Measurements from ENCODE around the gene SLC12A2. TPM values are rescaled to one million over a fixed set of nuclear protein-coding genes. Genes with fewer than 3 reads are reported as not detected.

Gene SLC12A2
- total RNA-seq, 4 donors from 2014 or later, result 139 to 255 (median 172) TPM

GRCh38 chr5:128084228-128085167 lies 932 bp downstream of the SLC12A2 start:
- TF ChIP-seq POLR2A (IDR thresholded peaks at IDR 0.05) (peak in 1 of 2 donors; percentile 19), CTCF (IDR thresholded peaks at IDR 0.05) (no peak)
- no peaks in the 10 kb centered on the region for H3K27me3 ChIP-seq
- no peaks in the 10 kb centered on the region for H3K9me3 ChIP-seq
- peak overlapping the region; percentile 80 to 92 (median 84) for H3K4me3 ChIP-seq
- no peaks in the 10 kb centered on the region for H3K36me3 ChIP-seq
- H3K27ac ChIP-seq, result peak overlapping the region; percentile 84 to 99 (median 94)
- H3K4me1 ChIP-seq, result peaks cover 0 to 41% (median 0%) of the 10 kb centered on the region in 4 donors
- peak; percentile 36 to 76 (median 71) for DNase-seq

- Histone ChIP-seq H3K27ac (no peak overlapping the region), H3K4me3 (peak overlapping the region in 3 of 4 donors; percentile 80 to 85 (median 82)), H3K36me3 (no peaks in the 10 kb centered on the region), H3K4me1 (peaks cover 0 to 32% (median 0%) of the 10 kb centered on the region in 4 donors), H3K27me3 (no peaks in the 10 kb centered on the region), H3K9me3 (no peaks in the 10 kb centered on the region)
- DNase-seq, result no peak
- TF ChIP-seq POLR2A (IDR thresholded peaks at IDR 0.05), result no peak
- no peak for TF ChIP-seq CTCF (IDR thresholded peaks at IDR 0.05)
These were observed 1.8 kb downstream of the SLC12A2 start for GRCh38 chr5:128085413-128085812.

DNA sequence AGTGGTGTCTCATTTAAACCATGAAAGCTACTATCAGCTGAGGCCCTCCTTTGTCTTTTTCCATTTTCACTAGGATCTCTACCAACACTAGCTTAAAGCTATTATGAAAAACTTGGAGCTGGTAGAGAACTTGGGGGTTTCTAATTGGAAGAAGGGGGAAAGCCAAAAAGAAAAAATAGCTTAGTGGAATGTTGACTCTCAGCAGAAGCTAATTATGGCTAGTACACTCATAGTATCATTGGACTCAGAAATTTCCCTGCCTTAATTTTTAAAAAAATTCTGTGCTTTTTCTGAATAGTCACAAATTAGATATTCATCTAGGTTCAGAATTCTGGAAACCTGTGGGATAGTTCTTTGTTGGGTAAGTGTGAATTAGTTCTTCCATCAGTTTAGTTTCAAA lies 8.0 kb downstream of the SLC12A2 start:
- peaks cover 0 to 10% (median 0%) of the 10 kb centered on the region in 4 donors for H3K4me1 ChIP-seq

GRCh38 chr5:128092144-128092543 lies 8.6 kb downstream of the SLC12A2 start:
- DNase-seq, result no peak
- H3K27ac ChIP-seq, result no peak overlapping the region
- H3K4me3 ChIP-seq, result no peak overlapping the region
- H3K36me3 ChIP-seq, result no peaks in the 10 kb centered on the region
- TF ChIP-seq POLR2A (IDR thresholded peaks at IDR 0.05), result no peak
- TF ChIP-seq CTCF (IDR thresholded peaks at IDR 0.05), result peak in 2 of 6 experiments; percentile 12 to 22
- H3K4me1 ChIP-seq, result peaks cover 0 to 9% (median 0%) of the 10 kb centered on the region in 4 donors
- H3K27me3 ChIP-seq, result no peaks in the 10 kb centered on the region
- peaks cover 0 to 6% (median 0%) of the 10 kb centered on the region in 4 donors for H3K9me3 ChIP-seq

More for the DNA sequence above, 8.0 kb downstream of the SLC12A2 start:
- Histone ChIP-seq H3K36me3 (no peaks in the 10 kb centered on the region), H3K9me3 (peaks cover 0 to 1% (median 0%) of the 10 kb centered on the region in 4 donors), H3K4me3 (no peak overlapping the region), H3K27me3 (no peaks in the 10 kb centered on the region), H3K27ac (no peak overlapping the region)
- DNase-seq, result no peak
- TF ChIP-seq POLR2A (IDR thresholded peaks at IDR 0.05) (no peak), CTCF (IDR thresholded peaks at IDR 0.05) (no peak)

DNA sequence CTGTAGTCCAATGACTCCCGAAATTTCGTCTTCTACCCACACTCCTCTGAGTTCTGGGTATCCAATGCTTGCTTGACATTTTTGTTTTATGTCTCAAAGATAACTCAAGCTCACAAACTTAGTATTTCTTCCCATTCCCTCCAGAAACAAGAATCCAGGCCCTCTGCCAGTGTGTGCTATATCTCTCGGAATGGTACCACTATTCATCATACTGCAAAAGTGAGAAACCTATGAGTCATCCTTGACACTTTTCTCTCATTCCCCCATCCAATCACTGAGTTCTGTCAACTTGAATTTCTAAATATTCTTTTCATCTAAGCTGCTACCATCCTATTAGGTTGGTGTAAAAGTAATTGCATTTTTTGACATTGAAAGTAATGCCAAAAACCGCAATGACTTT lies 9.8 kb downstream of the SLC12A2 start:
- Histone ChIP-seq H3K27ac (no peak overlapping the region), H3K4me1 (peaks cover 0 to 9% (median 0%) of the 10 kb centered on the region in 4 donors), H3K9me3 (peaks cover 0 to 17% (median 0%) of the 10 kb centered on the region in 4 donors), H3K4me3 (no peak overlapping the region), H3K36me3 (no peaks in the 10 kb centered on the region), H3K27me3 (no peaks in the 10 kb centered on the region)
- DNase-seq, result no peak
- no peak for TF ChIP-seq POLR2A (IDR thresholded peaks at IDR 0.05)
- TF ChIP-seq CTCF (IDR thresholded peaks at IDR 0.05), result no peak
